Fibroblast of lung (primary cell): ENCODE measurements around the gene DEGS2. TPM values are rescaled to one million over a fixed set of nuclear protein-coding genes. Genes with fewer than 3 reads are reported as not detected.

Source experiments
- DNase-seq, 2 donors: peaks; one replicate each; pipeline versions ENCODE4 v3.0.0 to v3.0.0-alpha.2; 2010; ENCODE audit warnings: low read depth in 2 of 2
- H2AFZ ChIP-seq: 2 replicates; pipeline ENCODE4 v1.5.1; 2012; ENCODE audit warnings: low read length, control low read depth, inconsistent platforms
- H3K27ac ChIP-seq: 2 replicates; pipeline ENCODE4 v1.5.1; 2011; ENCODE audit warnings: low read length, control low read depth; ENCODE audit not compliant: insufficient read depth
- H3K27me3 ChIP-seq: 2 replicates; pipeline ENCODE4 v1.5.1; 2011; ENCODE audit warnings: mild to moderate bottlenecking, low read length; ENCODE audit not compliant: control insufficient read depth, insufficient read depth
- H3K36me3 ChIP-seq: 2 replicates; pipeline ENCODE4 v1.5.1; 2011; ENCODE audit warnings: low read length; ENCODE audit not compliant: control insufficient read depth, insufficient read depth
- H3K4me1 ChIP-seq: 2 replicates; pipeline ENCODE4 v1.5.1; 2011; ENCODE audit warnings: low read length; ENCODE audit not compliant: control insufficient read depth, insufficient read depth; ENCODE audit errors: extremely low read depth
- H3K4me2 ChIP-seq: 2 replicates; pipeline ENCODE4 v1.5.1; 2011; ENCODE audit warnings: low read length, control low read depth; ENCODE audit not compliant: insufficient read depth; ENCODE audit errors: extremely low read depth
- H3K4me3 ChIP-seq, 4 experiments: fragments of 200-600 bp in 1 of 4; sonication (generic) in 1 of 4; replicated peaks in 1 of 4; 2 replicates each; pipeline ENCODE4 v1.5.1; 2011 to 2016; ENCODE audit warnings: low read length in 4 of 4, low read depth in 3 of 4, mild to moderate bottlenecking in 3 of 4, control low read depth in 2 of 4, inconsistent platforms in 1 of 4, mixed read lengths in 1 of 4; ENCODE audit not compliant: insufficient read depth in 1 of 4; ENCODE audit errors: control extremely low read depth in 1 of 4
- H3K79me2 ChIP-seq: 2 replicates; pipeline ENCODE4 v1.5.1; 2012; ENCODE audit warnings: mild to moderate bottlenecking, low read length, inconsistent platforms; ENCODE audit not compliant: control insufficient read depth, insufficient read depth
- H3K9ac ChIP-seq: 2 replicates; pipeline ENCODE4 v1.5.1; 2011; ENCODE audit warnings: mild to moderate bottlenecking, low read length, control low read depth; ENCODE audit not compliant: insufficient read depth
- H3K9me3 ChIP-seq: 2 replicates; pipeline ENCODE4 v1.5.1; 2012; ENCODE audit warnings: low read depth, low read length; ENCODE audit not compliant: control insufficient read depth, insufficient read depth
- H4K20me1 ChIP-seq: 2 replicates; pipeline ENCODE4 v1.5.1; 2011; ENCODE audit warnings: low read length; ENCODE audit not compliant: control insufficient read depth, insufficient read depth; ENCODE audit errors: extremely low read depth
- CTCF ChIP-seq, 2 donors: IDR thresholded peaks in 1 of 2; conservative IDR thresholded peaks in 1 of 2; 1 replicate in 1 of 2; 2 replicates in 1 of 2; pipeline ENCODE4 v1.5.1; 2011 to 2012; ENCODE audit warnings: low read length in 2 of 2, control low read depth in 1 of 2, inconsistent platforms in 1 of 2, low read depth in 1 of 2, mild to moderate bottlenecking in 1 of 2
- EZH2 ChIP-seq: IDR thresholded peaks from 2 replicates; pipeline ENCODE4 v1.5.1; 2012; ENCODE audit warnings: low read length, control low read depth, mild to moderate bottlenecking; ENCODE audit errors: missing control alignments
- polyA plus RNA-seq, 2 donors: library from polyadenylated mRNA; depleted of rRNA in 1 of 2; stranded (reverse) in 1 of 2; unstranded in 1 of 2; fragments of >200 nt; gene quantifications; 2 replicates each; pipeline ENCODE4 v1.2.1, GENCODE V29; 2011 to 2012; ENCODE audit warnings: missing spikeins in 1 of 2
- total RNA-seq: library from RNA; depleted of rRNA; stranded (reverse); fragments of >200 nt; gene quantifications from 2 replicates; pipeline ENCODE4 v1.2.1, GENCODE V29; 2014

Gene DEGS2
- total and polyA plus RNA-seq, 2 donors (not counting 1 experiment from before 2014, with no cell fraction given), result under 0.01 TPM; not detected in 1

- no peak for DNase-seq
- H3K36me3 ChIP-seq, result no peaks in the 10 kb centered on the region
Observed at GRCh38 chr14:100192250-100192671, 32.8 kb upstream of the DEGS2 start.

GRCh38 chr14:100191584-100192249, 32.3 kb upstream of the DEGS2 start:
- H3K4me2 ChIP-seq, result no peak overlapping the region
- peak overlapping the region; percentile 85 for H2AFZ ChIP-seq
- no peaks in the 10 kb centered on the region for H3K36me3 ChIP-seq
- DNase-seq, result no peak
- H3K9ac ChIP-seq, result no peak overlapping the region
- H3K4me1 ChIP-seq, result peaks cover 6% of the 10 kb centered on the region
- TF ChIP-seq EZH2 (no peak), CTCF (conservative IDR thresholded peaks at IDR 0.05 in 1 of 2, IDR thresholded peaks at IDR 0.05 in 1 of 2; ENCODE audit: low read depth in 1 of 2, low read length in 2 of 2) (no peak)
- no peak overlapping the region for H3K4me3 ChIP-seq
- no peaks in the 10 kb centered on the region for H3K27me3 ChIP-seq
- H3K27ac ChIP-seq, result no peak overlapping the region
- no peaks in the 10 kb centered on the region for H3K9me3 ChIP-seq
- H4K20me1 ChIP-seq, result no peaks in the 10 kb centered on the region
- H3K79me2 ChIP-seq, result no peaks in the 10 kb centered on the region

More at GRCh38 chr14:100192250-100192671, 32.8 kb upstream of the DEGS2 start:
- H3K4me2 ChIP-seq, result peak overlapping the region; percentile 77
- no peaks in the 10 kb centered on the region for H3K27me3 ChIP-seq
- peak overlapping the region; percentile 31 to 56 (median 42) for H3K4me3 ChIP-seq
- no peaks in the 10 kb centered on the region for H4K20me1 ChIP-seq
- H3K79me2 ChIP-seq, result no peaks in the 10 kb centered on the region
- TF ChIP-seq EZH2 (no peak), CTCF (conservative IDR thresholded peaks at IDR 0.05 in 1 of 2, IDR thresholded peaks at IDR 0.05 in 1 of 2; ENCODE audit: low read depth in 1 of 2, low read length in 2 of 2) (no peak)
- peak overlapping the region; percentile 85 for H2AFZ ChIP-seq
- H3K9me3 ChIP-seq, result no peaks in the 10 kb centered on the region
- peak overlapping the region; percentile 70 for H3K27ac ChIP-seq
- H3K9ac ChIP-seq, result peak overlapping the region; percentile 66
- peaks cover 6% of the 10 kb centered on the region for H3K4me1 ChIP-seq

- Histone ChIP-seq H2AFZ (no peak overlapping the region), H3K4me3 (no peak overlapping the region), H4K20me1 (no peaks in the 10 kb centered on the region), H3K36me3 (no peaks in the 10 kb centered on the region), H3K79me2 (no peaks in the 10 kb centered on the region), H3K27me3 (no peaks in the 10 kb centered on the region), H3K9me3 (no peaks in the 10 kb centered on the region), H3K4me2 (no peak overlapping the region), H3K27ac (no peak overlapping the region), H3K4me1 (peaks cover 6% of the 10 kb centered on the region), H3K9ac (no peak overlapping the region)
- no peak for DNase-seq
- TF ChIP-seq EZH2, result no peak
- TF ChIP-seq CTCF (conservative IDR thresholded peaks at IDR 0.05 in 1 of 2, IDR thresholded peaks at IDR 0.05 in 1 of 2; ENCODE audit: low read depth in 1 of 2, low read length in 2 of 2), result no peak
Observed at GRCh38 chr14:100190126-100190525, 30.7 kb upstream of the DEGS2 start.
